ENCODE results near the gene RGS11. TPM values are rescaled to one million over a fixed set of nuclear protein-coding genes. Genes with fewer than 3 reads are reported as not detected.
"Not testable (repeated sequence)": the region's sequence is repeated elsewhere in the genome, so short reads cannot be mapped to it uniquely, and the experiment has no call there.

RGS11 gene
- total RNA-seq, 1 donor from 2014 or later, result 0.14 TPM

DNA sequence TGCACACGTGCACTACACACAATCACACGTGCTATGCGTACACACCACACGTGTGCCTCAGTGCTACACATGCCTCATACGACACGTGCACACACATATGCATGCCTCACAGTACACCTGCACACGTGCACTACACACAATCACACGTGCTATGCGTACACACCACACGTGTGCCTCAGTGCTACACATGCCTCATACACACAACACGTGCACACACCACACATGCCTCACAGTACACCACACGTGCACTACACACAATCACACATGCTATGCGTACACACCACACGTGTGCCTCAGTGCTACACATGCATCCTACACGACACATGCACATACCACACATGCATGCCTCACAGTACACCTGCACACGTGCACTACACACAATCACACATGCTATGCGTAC lies 8.2 kb downstream of the RGS11 start:
- intact Hi-C loops (cut with micrococcal nuclease); DNase-seq; H3K4me3 Mint-ChIP-seq; H3K9me3 Mint-ChIP-seq; H3K27ac Mint-ChIP-seq; H3K4me1 Mint-ChIP-seq; H3K36me3 Mint-ChIP-seq (ENCODE audit: low read depth); H3K27me3 Mint-ChIP-seq: not testable (repeated sequence)

DNA sequence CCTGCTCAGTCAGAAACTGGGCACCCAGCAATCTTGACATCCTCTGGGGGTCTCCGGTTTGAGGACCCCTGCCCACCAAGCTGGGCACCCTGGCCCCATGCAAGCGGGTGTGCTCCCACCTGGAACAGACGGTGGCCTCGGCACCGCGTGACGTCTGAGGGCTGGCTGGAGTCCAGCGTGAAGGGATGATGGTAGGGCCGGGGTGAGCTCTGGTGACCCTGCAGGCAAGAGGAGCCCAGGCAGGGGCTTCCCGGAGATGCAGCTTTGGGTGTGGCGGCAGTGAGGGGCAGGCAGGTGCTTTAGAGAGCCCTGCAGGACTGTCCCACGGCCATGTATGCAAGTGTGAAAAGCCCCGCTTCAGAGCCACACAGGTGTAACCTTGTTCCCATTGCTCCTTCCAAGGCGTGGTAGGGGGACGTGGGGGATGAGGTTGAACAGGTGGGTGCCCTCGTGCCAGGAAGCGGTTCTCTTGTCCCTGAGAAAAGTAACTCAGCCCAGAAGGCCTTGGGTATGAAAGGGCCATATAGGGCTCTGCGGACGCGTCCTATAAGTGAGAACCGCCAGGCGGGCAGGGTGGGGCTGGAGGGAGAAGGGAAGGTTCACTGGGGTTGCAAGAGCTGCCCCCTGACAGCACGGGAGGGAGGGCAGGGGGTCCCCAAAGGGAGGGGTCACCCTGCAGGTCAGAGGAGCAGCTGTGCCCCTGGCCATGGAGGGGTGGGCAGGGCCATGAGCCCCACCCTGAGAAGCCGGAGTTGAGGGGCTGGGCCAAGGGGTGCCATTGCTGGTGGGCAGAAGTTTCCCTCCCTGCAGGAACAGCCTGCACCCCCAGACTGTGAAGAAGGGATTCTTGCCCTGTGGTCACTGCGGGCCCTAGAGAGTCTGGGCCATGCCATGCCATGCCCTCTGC lies 9.2 kb downstream of the RGS11 start:
- no peak overlapping the region for H3K27ac Mint-ChIP-seq
- H3K4me1 Mint-ChIP-seq, result no peaks in the 10 kb centered on the region
- H3K9me3 Mint-ChIP-seq, result no peaks in the 10 kb centered on the region
- no peak overlapping the region for H3K4me3 Mint-ChIP-seq
- intact Hi-C loops (cut with micrococcal nuclease), result no loop called here
- no peak for DNase-seq
- no peaks in the 10 kb centered on the region for H3K36me3 Mint-ChIP-seq (ENCODE audit: low read depth)
- H3K27me3 Mint-ChIP-seq, result no peaks in the 10 kb centered on the region

DNA sequence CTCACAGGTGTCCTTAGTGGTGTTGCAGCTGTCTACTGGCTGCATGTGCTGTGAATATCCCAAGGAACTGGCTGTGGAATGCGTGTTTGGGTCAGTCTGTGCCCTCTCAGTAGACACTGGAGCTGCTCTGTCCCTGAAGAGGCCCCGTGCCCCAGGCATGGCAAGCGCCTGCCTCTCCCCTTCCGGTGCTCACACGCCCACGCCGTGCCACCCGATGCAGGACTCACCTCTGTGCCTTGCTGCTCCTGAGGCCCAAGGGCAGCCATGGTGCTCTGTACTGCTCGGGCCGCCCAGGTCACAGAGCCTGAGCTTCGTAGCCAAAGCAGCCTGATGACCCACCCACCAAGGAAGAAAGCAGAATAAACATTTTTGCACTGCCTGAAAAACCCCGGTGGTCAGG lies 10.0 kb downstream of the RGS11 start:
- intact Hi-C loops (cut with micrococcal nuclease), result no loop called here
- Mint-ChIP-seq H3K9me3 (no peaks in the 10 kb centered on the region), H3K27ac (no peak overlapping the region), H3K4me1 (no peaks in the 10 kb centered on the region), H3K4me3 (no peak overlapping the region), H3K27me3 (no peaks in the 10 kb centered on the region), H3K36me3 (ENCODE audit: low read depth) (no peaks in the 10 kb centered on the region)
- no peak for DNase-seq

DNA sequence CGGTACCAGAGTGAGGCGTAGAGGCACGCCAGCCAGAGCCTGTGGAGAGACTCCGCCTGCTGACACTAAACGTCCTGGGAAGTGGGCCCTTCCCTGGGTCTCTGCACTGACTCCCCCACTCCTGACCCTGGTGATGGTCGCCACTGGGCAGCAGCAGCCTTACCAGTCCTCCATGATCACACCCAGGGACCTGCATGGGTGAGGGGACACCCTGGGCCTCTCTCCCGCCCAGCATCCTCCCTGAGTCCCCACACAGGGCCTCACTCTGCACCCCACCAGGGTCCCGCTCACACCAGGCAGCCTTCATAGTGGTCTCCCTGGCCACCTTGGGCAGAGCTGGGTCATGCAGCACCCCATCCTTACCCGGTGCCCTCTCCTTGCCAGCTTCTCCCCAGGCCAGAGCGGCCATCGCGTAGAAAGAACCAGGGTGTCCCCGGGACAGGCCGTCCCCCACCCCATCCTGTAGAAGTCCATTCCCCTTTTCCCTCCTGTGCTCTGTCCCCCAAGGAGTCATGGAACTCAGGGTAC lies 10.7 kb downstream of the RGS11 start:
- no peak for DNase-seq
- Mint-ChIP-seq H3K4me3 (no peak overlapping the region), H3K27me3 (no peaks in the 10 kb centered on the region), H3K27ac (no peak overlapping the region), H3K36me3 (ENCODE audit: low read depth) (no peaks in the 10 kb centered on the region), H3K9me3 (no peaks in the 10 kb centered on the region), H3K4me1 (no peaks in the 10 kb centered on the region)
- intact Hi-C loops (cut with micrococcal nuclease), result no loop called here

DNA sequence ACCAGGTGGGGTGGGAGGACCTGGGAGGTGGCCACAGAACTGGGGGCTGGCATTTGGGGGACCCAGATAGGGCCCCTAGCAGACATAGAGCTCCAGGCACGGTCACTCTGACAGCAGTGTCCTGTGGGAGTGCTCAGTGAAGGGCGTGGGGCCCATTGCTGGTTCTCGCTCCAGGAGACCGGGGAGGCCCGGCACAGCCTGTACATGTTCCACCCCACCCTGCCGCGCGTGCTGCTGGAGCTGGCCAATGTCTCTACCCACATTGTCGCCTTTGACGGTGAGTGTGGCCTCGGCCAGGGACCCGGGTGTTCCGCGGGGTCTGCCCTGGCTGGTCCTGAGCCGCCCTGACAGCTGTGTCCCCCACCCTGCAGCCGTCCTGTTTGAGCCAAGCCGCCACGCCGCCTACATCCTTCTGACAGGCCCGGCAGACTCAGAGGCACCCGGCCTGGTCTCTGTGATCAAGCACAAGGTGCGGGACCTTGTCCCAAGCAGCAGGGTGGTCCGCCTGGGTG lies 11.2 kb downstream of the RGS11 start:
- no peaks in the 10 kb centered on the region for H3K36me3 Mint-ChIP-seq (ENCODE audit: low read depth)
- no peak overlapping the region for H3K4me3 Mint-ChIP-seq
- intact Hi-C loops (cut with micrococcal nuclease), result no loop called here
- DNase-seq, result no peak
- H3K27me3 Mint-ChIP-seq, result no peaks in the 10 kb centered on the region
- H3K4me1 Mint-ChIP-seq, result no peaks in the 10 kb centered on the region
- H3K27ac Mint-ChIP-seq, result no peak overlapping the region
- H3K9me3 Mint-ChIP-seq, result no peaks in the 10 kb centered on the region

DNA sequence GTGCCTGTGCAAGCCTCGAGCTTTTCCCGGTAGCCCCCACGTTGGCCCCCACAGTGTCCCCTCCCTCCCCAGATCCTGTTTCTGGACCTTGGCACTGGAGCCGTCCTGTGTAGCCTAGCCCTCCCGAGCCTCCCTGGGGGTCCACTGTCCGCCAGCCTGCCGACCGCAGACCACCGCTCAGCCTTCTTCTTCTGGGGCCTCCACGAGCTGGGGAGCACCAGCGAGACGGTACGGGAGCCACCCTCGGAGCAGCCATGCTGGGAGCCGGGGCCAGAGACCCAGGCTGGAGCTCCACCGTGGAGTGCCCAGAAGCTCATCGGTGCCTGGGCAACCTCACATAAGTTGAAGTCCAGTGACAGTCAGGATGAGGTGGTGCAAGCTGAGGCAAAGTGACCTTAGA lies 11.8 kb downstream of the RGS11 start:
- H3K27me3 Mint-ChIP-seq, result no peaks in the 10 kb centered on the region

DNA sequence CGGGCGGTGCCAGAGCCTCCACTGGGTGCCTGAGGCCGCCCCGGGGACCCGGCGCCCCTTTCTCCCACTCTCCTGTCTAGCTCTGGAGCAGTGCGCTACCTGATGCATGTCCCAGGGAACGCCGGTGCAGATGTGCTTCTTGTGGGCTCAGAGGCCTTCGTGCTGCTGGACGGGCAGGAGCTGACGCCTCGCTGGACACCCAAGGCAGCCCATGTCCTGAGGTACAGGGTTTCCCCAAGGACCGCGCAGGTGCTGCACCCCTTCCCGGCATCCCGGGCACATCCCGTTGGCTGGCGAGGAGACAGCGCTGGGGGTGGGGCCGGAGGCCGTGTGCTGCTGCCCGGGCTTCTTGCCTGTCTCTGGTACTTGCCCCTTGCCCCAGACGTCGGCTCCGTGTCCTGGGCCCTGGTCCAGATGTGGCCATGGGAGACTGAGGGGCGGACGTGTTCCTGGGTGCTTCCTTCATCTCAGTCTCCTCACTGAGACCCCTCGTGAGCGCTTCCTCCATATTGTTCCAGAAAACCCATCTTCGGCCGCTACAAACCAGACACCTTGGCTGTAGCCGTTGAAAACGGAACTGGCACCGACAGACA lies 12.5 kb downstream of the RGS11 start:
- intact Hi-C loops (cut with micrococcal nuclease), result no loop called here
- Mint-ChIP-seq H3K4me1 (no peaks in the 10 kb centered on the region), H3K36me3 (ENCODE audit: low read depth) (no peaks in the 10 kb centered on the region), H3K27ac (no peak overlapping the region), H3K27me3 (no peaks in the 10 kb centered on the region), H3K4me3 (no peak overlapping the region), H3K9me3 (no peaks in the 10 kb centered on the region)
- no peak for DNase-seq

More for the DNA sequence above, 11.8 kb downstream of the RGS11 start:
- intact Hi-C loops (cut with micrococcal nuclease), result no loop called here
- no peak overlapping the region for H3K4me3 Mint-ChIP-seq
- no peaks in the 10 kb centered on the region for H3K9me3 Mint-ChIP-seq
- no peaks in the 10 kb centered on the region for H3K36me3 Mint-ChIP-seq (ENCODE audit: low read depth)
- DNase-seq, result no peak
- no peaks in the 10 kb centered on the region for H3K4me1 Mint-ChIP-seq
- H3K27ac Mint-ChIP-seq, result no peak overlapping the region

DNA sequence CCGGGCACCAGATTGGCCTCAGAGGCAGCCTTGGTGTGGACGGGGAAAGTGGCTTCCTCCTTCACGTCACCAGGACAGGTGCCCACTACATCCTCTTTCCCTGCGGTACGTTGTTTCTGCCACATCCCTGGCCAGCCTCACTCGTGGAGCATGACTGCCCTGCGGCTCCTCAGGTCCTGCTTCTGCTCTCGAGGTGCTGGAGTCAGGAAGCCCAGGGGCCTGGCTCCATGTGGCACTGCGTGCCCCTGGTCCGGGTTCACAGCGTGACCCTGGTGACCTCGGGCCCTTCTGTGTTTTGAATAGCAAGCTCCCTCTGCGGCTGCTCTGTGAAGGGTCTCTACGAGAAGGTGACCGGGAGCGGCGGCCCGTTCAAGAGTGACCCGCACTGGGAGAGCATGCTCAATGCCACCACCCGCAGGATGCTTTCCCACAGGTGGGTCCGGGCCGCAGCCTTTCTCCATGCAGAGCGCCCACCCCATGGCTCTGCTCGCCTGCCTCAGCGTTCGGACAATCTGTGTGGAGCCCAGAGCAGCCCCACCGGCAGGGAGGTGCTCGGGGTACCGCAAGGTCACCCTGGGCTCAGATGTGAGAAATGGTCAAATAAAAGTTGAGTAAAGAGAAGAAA lies 13.5 kb downstream of the RGS11 start:
- Mint-ChIP-seq H3K36me3 (ENCODE audit: low read depth) (no peaks in the 10 kb centered on the region), H3K27me3 (no peaks in the 10 kb centered on the region), H3K4me1 (no peaks in the 10 kb centered on the region), H3K4me3 (no peak overlapping the region), H3K9me3 (no peaks in the 10 kb centered on the region), H3K27ac (no peak overlapping the region)
- no peak for DNase-seq
- intact Hi-C loops (cut with micrococcal nuclease), result no loop called here

DNA sequence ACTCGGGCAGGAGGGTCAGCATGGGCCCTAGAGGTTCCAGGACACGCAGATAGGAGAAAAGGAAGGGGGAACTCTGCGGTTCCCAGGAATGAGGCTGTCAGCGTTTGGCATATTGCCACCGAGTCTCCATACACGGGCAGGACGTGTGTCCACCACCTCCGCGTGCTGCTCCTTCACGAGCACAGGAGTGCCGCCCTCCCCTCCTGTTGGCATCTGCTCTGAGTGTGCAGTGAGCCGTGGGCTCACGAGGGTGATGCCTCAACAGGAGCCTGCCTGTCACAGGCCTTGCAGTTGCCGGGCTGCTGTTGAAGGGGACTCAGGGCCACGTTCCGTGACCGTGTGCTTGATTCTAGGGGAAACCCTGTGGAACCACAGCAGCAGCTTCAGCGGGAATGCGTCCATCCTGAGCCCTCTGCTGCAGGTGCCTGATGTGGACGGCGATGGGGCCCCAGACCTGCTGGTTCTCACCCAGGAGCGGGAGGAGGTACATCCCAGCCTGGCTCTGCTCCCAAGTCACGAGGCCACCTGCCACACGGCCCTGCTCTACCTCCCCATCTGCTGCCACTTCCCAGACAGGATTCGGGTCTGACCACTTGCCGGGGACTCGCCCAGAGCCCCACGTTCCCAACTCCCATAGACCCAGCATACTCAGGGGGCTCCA lies 14.6 kb downstream of the RGS11 start:
- no peaks in the 10 kb centered on the region for H3K4me1 Mint-ChIP-seq
- H3K36me3 Mint-ChIP-seq (ENCODE audit: low read depth), result peaks cover under 1% of the 10 kb centered on the region
- H3K4me3 Mint-ChIP-seq, result no peak overlapping the region
- DNase-seq, result no peak
- intact Hi-C loops (cut with micrococcal nuclease), result no loop called here
- no peaks in the 10 kb centered on the region for H3K9me3 Mint-ChIP-seq
- no peaks in the 10 kb centered on the region for H3K27me3 Mint-ChIP-seq
- no peak overlapping the region for H3K27ac Mint-ChIP-seq

DNA sequence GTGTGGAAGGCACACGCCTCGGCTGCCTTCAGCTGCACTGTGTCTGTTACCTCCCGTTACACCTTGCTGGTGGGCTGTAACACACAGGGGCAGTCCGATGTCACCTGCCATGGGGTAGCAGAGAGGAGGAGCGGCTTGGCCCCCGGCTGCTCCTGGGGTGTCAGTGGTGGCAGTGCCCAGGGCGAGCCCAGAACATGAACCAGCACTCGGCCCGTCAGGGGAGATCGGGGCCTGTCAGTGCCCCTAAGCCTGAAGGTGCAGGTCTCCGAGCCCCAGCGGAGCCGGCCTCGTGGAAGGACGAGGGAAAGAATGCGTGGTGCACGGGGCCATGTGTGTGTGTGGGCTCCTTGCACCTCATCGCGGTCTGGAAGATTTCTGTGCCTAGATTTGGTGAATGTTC lies 15.4 kb downstream of the RGS11 start:
- Mint-ChIP-seq H3K4me3 (no peak overlapping the region), H3K4me1 (peaks cover 2% of the 10 kb centered on the region), H3K36me3 (ENCODE audit: low read depth) (peaks cover 5% of the 10 kb centered on the region), H3K9me3 (no peaks in the 10 kb centered on the region), H3K27ac (no peak overlapping the region), H3K27me3 (no peaks in the 10 kb centered on the region)
- intact Hi-C loops (cut with micrococcal nuclease), result no loop called here
- no peak for DNase-seq

DNA sequence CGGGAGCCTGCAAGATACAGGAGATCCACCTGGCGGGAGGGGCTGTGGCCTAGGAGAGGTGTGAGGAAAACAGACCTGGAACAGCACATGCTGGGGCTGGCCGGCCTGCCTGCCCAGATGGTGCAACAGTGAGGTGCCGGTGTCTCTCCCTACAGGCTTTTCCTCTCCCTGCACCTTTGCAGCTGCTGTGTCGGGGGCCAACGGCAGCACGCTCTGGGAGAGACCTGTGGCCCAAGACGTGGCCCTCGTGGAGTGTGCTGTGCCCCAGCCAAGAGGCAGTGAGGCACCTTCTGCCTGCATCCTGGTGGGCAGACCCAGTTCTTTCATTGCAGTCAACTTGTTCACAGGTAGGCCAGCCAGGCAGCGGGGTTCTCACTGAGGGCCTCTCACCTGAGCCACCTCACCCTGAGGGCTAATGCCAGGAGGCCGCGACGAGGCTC lies 15.9 kb downstream of the RGS11 start:
- Mint-ChIP-seq H3K27me3 (no peaks in the 10 kb centered on the region), H3K36me3 (ENCODE audit: low read depth) (peaks cover 8% of the 10 kb centered on the region), H3K4me3 (no peak overlapping the region), H3K4me1 (peaks cover 4% of the 10 kb centered on the region), H3K9me3 (no peaks in the 10 kb centered on the region), H3K27ac (no peak overlapping the region)
- intact Hi-C loops (cut with micrococcal nuclease), result no loop called here
- no peak for DNase-seq

DNA sequence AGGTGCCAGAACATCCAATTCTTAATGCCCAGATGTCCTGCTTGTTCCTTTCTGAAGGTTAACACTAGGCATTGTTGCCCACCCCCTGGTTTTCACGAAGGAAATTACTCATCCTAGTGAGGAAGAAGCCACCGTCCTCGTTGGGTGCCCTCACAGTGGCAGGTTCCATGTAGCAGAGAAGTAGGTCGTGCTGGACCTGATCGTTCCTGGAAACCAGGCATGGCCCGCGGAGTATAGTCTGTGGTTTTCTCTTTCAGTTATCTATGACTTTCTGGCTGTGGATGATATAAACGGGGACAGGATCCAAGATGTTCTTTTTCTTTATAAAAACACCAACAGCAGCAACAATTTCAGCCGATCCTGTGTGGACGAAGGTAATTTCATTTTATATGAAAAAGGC lies 16.5 kb downstream of the RGS11 start:
- Mint-ChIP-seq H3K4me1 (peaks cover 5% of the 10 kb centered on the region), H3K27me3 (no peaks in the 10 kb centered on the region), H3K4me3 (no peak overlapping the region), H3K27ac (no peak overlapping the region), H3K9me3 (no peaks in the 10 kb centered on the region), H3K36me3 (ENCODE audit: low read depth) (peaks cover 8% of the 10 kb centered on the region)
- no peak for DNase-seq
- intact Hi-C loops (cut with micrococcal nuclease), result no loop called here

DNA sequence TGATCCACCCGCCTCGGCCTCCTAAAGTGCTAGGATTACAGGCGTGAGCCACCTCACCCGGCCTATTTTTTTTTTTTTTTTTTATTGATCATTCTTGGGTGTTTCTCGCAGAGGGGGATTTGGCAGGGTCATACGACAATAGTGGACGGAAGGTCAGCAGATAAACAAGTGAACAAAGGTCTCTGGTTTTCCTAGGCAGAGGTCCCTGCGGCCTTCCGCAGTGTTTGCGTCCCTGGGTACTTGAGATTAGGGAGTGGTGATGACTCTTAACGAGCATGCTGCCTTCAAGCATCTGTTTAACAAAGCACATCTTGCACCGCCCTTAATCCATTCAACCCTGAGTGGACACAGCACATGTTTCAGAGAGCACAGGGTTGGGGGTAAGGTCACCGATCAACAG lies 17.7 kb downstream of the RGS11 start:
- H3K27ac Mint-ChIP-seq; H3K36me3 Mint-ChIP-seq (ENCODE audit: low read depth); H3K9me3 Mint-ChIP-seq; intact Hi-C loops (cut with micrococcal nuclease); DNase-seq; H3K4me3 Mint-ChIP-seq; H3K27me3 Mint-ChIP-seq: not testable (repeated sequence)
- H3K4me1 Mint-ChIP-seq, result peaks cover 11% of the 10 kb centered on the region

Data from activated CD4-positive, alpha-beta T cell treated with anti-CD3 and anti-CD28 coated beads, Interleukin-2, amount 10 ng/mL, durations not matched to agents 24 days and 14 days (primary cell).